ENCODE measurements around the gene ARF5. TPM values are rescaled to one million over a fixed set of nuclear protein-coding genes. Genes with fewer than 3 reads are reported as not detected.

The ARF5 gene
- total RNA-seq: 75.5 and 94.2 TPM in 2 replicates

DNA sequence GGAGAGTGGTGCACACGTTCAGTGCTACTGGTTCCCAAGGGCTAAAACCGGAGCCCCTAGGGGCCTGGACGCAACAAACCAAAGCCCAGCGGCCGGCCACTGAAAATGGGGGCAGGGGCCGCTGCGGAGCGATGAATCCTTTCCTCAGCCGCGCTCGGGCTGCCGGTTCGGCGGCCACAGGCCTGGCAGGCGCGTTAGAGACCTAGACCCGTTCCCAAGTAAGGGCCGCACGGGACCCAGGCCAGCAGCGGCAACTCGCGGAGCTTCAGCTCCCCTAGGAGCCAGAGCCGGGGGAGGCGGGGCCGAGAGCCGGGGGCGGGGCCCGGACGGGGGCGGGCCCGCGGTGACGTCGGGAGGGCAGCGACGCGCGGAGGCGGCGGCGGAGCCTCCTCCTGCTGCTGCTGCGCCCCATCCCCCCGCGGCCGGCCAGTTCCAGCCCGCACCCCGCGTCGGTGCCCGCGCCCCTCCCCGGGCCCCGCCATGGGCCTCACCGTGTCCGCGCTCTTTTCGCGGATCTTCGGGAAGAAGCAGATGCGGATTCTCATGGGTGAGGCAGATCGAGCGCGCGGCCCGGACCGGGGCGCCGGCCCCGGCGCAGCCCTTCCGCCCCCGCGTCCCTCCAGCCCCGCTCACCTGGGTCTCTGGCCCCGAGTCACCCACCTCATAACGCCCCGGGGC lies at the start of gene ARF5:
ARF5 (plus strand) TSS at position 393 of the 678 bp plus-strand sequence; CDS start at position 481, 88 bp downstream.

DNA sequence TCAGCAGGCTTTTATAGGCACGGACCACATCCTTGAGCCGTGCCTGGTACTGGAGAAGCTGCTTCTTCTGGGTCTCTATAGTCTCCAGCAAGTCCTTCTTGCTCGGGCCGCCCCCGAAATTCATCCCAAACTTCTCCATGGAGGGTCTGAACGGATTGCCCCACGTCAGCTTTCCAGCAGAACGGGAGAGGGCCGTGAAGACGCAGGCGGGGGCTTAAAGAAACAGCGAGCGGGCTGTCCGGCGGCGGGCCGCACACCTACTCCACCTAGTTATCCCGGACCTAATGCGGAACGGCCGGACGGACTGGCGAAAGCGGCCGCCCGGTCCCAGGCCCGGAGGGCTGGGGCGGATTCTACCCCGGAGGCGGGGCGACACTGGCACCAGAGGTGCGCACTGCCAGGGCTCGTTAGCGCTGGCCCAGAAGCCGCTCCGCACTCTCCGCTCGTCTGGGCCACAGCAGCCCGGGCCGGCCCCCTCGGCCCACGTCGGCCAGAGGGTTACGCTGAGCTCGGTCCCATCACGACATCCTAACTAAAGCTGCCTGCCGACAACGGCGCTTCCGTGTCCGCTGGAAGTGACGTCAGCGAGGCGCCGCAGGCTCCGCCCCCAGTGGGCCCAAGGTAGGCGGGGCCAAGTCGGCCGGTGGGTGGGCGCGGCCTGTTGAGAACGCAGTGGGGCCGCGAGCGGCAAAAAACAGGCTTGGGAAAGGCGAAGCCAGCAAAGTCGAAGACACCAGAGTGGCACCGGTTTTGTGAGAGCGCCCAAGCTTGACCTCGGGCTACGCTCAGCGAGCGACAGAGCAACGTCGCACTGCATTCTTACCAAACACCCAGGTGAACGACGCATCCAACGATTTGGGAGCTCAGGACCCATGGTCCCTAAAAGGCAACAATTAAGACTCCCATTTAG lies 2.9 kb upstream of the ARF5 start, which contains the start of gene GCC1:
GCC1 (minus strand) TSS at position 553 of the 910 bp plus-strand sequence; CDS start at position 139, 414 bp downstream.

DNA sequence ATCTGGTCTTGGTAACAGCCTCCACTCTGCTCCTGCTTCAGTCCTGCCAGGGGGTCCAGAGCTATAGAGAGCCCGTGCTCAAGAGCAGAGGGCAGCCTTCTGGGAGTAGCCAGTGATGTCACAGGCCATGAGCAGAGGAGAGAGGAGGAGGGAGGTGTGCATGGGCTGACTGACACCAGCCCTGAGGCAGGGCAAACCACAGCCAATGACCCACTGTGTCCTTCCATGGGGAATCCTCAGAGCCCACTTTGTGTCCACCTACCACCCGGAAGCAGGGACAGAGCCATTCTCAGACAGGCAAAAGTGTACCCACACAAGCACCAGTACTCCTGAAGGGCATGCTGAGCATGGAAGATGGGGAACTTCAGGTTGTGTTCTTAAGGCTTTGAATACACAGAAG lies 29.8 kb downstream of the ARF5 start, which contains the start of gene PAX4:
PAX4 (minus strand) TSS at position 101 of the 400 bp plus-strand sequence. CDS start 2,214 bp downstream, outside the sequence.

Other genes starting within 250 kb of the ARF5 start
- 11.3 and 11.8 TPM in 2 replicates for gene ZNF800, start 195.7 kb upstream of the ARF5 start, total RNA-seq
- gene GCC1, start 2.8 kb upstream of the ARF5 start, total RNA-seq: 21.7 and 22.9 TPM in 2 replicates
- 0.36 and 0.52 TPM in 2 replicates for gene FSCN3, start 5.3 kb downstream of the ARF5 start, total RNA-seq
- not detected in 2 replicates for gene PAX4, start 29.7 kb downstream of the ARF5 start, total RNA-seq
- 203 and 212 TPM in 2 replicates for gene SND1, start 63.8 kb downstream of the ARF5 start, total RNA-seq

Measured in smooth muscle cell of the pulmonary artery (primary cell).